Right lobe of liver (tissue), 4 donors: ENCODE results near the gene ADORA1.

Experiments
- CTCF ChIP-seq, 4 donors: fragments of 200-600 bp in 3 of 4; fragments of 450-650 bp in 1 of 4; IDR thresholded peaks; one replicate each; pipeline versions ENCODE4 v1.5.1 to v1.8.0; 2016 to 2022; ENCODE audit warnings: antibody characterized with exemption in 4 of 4, mild to moderate bottlenecking in 2 of 4
- POLR2A ChIP-seq: fragments of 450-650 bp; IDR thresholded peaks from one replicate; pipeline ENCODE4 v1.6.1; 2017; ENCODE audit warnings: antibody characterized with exemption, mild to moderate bottlenecking
- donor health status: DM: no; HTN: no; CAD: no.
- donor health status: DM: no; HTN: no; CAD: no.
- donor health status: DM: no; HTN: yes; CAD: no.

GRCh38 chr1:203184467-203184866 lies 56.9 kb downstream of the ADORA1 start:
- no peak for TF ChIP-seq CTCF (IDR thresholded peaks at IDR 0.05)
- TF ChIP-seq POLR2A, result no peak
